OCI-LY7 (cell line): Measurements from ENCODE around the gene ZNF503. TPM values are rescaled to one million over a fixed set of nuclear protein-coding genes. Genes with fewer than 3 reads are reported as not detected.
A peak's percentile ranks its signal among the peaks of the same experiment; 100 is the strongest.

Experiments used
- BruUV-seq: library from RNA; stranded (reverse); fragments of 400-500 nt; replicated peaks from 2 replicates; lab custom pipeline; 2021; lab: Mats Ljungman, UMichigan
- CTCF ChIA-PET: fragments of 300-600 bp; sonication (Branson Sonifier 250); formaldehyde crosslinking; loops from one replicate; lab custom pipeline; 2022; ENCODE audit warnings: antibody characterized with exemption; ENCODE audit not compliant: unreplicated experiment; lab: Charles Lee
- POLR2A ChIA-PET: fragments of 300-600 bp; sonication (Branson Sonifier 250); formaldehyde crosslinking; loops from one replicate; lab custom pipeline; 2022; ENCODE audit warnings: antibody characterized with exemption; lab: Charles Lee
- DNase-seq: peaks from one replicate; pipeline ENCODE4 v3.0.0-alpha.2; 2015; ENCODE audit warnings: low spot score
- H2AFZ ChIP-seq: fragments of 200-600 bp; sonication (generic), shearing (Covaris generic); 2 replicates; pipeline ENCODE4 v1.6.1; 2014; ENCODE audit warnings: mild to moderate bottlenecking, antibody characterized with exemption, low read length, moderate library complexity
- H3K27ac ChIP-seq: fragments of 200-600 bp; sonication (generic); 2 replicates; pipeline ENCODE4 v1.5.1; 2014; ENCODE audit warnings: mixed run types, low read depth, mild to moderate bottlenecking, moderate library complexity, low read length, inconsistent platforms; ENCODE audit not compliant: poor library complexity, severe bottlenecking
- H3K36me3 ChIP-seq: fragments of 200-600 bp; sonication (generic); 2 replicates; pipeline ENCODE4 v1.6.1; 2014; ENCODE audit warnings: mild to moderate bottlenecking, antibody characterized with exemption, low read length, moderate library complexity, mixed read lengths; ENCODE audit not compliant: insufficient read depth
- H3K4me1 ChIP-seq: fragments of 200-600 bp; sonication (generic); 2 replicates; pipeline ENCODE4 v1.5.1; 2014; ENCODE audit warnings: mild to moderate bottlenecking, low read length; ENCODE audit not compliant: insufficient read depth, poor library complexity, severe bottlenecking
- H3K4me2 ChIP-seq: fragments of 200-600 bp; sonication (generic); 2 replicates; pipeline ENCODE4 v1.6.1; 2014; ENCODE audit warnings: mild to moderate bottlenecking, low read length
- H3K4me3 ChIP-seq: fragments of 200-600 bp; sonication (generic); 2 replicates; pipeline ENCODE4 v1.5.1; 2014; ENCODE audit warnings: mild to moderate bottlenecking, low read depth, low read length; ENCODE audit not compliant: poor library complexity, severe bottlenecking
- H3K79me2 ChIP-seq: fragments of 200-600 bp; sonication (generic); 2 replicates; pipeline ENCODE4 v1.6.1; 2016; ENCODE audit warnings: low read depth, mild to moderate bottlenecking, low read length, moderate library complexity, mixed read lengths; ENCODE audit not compliant: insufficient read depth
- H3K9me2 ChIP-seq: fragments of 200-600 bp; sonication (generic); 2 replicates; pipeline ENCODE4 v1.6.1; 2016; ENCODE audit warnings: mild to moderate bottlenecking, low read length, mixed read lengths; ENCODE audit not compliant: insufficient read depth
- H3K9me3 ChIP-seq: fragments of 200-600 bp; sonication (generic); 2 replicates; pipeline ENCODE4 v1.6.1; 2014; ENCODE audit warnings: mild to moderate bottlenecking, mixed run types, low read length, mixed read lengths
- H4K20me1 ChIP-seq: fragments of 200-600 bp; sonication (generic); 2 replicates; pipeline ENCODE4 v1.6.1; 2014; ENCODE audit warnings: mild to moderate bottlenecking, antibody characterized with exemption, low read length, moderate library complexity, mixed read lengths; ENCODE audit not compliant: insufficient read depth
- EZH2phosphoT487 ChIP-seq: fragments of 200-600 bp; sonication (generic); IDR thresholded peaks from 2 replicates; pipeline ENCODE4 v1.6.1; 2018; ENCODE audit warnings: low read depth, borderline replicate concordance, mild to moderate bottlenecking, mixed run types, antibody characterized with exemption, low read length, moderate library complexity, mixed read lengths
- intact Hi-C: fragments of 100-400 bp; cut with micrococcal nuclease; formaldehyde crosslinking; loops from one replicate; pipeline ENCODE4 v1.10.0; 2022; ENCODE audit not compliant: unreplicated experiment
- total RNA-seq, 2 experiments: library from RNA; depleted of rRNA in 1 of 2; stranded (reverse); fragments of >200 nt in 1 of 2; shearing (Covaris generic) in 1 of 2; gene quantifications; 2 replicates each; pipeline ENCODE4 v1.2.3, GENCODE V29; 2014 to 2022
- TF ChIP-seq, protein P1 (sequence below): fragments of 200-600 bp; sonication (generic); conservative IDR thresholded peaks from 2 replicates; pipeline ENCODE4 v1.5.1; 2014; ENCODE audit warnings: mild to moderate bottlenecking, antibody characterized with exemption, low read length, moderate library complexity, mixed read lengths

Gene ZNF503
- total RNA-seq, 2 experiments from 2014 or later = not detected

DNA sequence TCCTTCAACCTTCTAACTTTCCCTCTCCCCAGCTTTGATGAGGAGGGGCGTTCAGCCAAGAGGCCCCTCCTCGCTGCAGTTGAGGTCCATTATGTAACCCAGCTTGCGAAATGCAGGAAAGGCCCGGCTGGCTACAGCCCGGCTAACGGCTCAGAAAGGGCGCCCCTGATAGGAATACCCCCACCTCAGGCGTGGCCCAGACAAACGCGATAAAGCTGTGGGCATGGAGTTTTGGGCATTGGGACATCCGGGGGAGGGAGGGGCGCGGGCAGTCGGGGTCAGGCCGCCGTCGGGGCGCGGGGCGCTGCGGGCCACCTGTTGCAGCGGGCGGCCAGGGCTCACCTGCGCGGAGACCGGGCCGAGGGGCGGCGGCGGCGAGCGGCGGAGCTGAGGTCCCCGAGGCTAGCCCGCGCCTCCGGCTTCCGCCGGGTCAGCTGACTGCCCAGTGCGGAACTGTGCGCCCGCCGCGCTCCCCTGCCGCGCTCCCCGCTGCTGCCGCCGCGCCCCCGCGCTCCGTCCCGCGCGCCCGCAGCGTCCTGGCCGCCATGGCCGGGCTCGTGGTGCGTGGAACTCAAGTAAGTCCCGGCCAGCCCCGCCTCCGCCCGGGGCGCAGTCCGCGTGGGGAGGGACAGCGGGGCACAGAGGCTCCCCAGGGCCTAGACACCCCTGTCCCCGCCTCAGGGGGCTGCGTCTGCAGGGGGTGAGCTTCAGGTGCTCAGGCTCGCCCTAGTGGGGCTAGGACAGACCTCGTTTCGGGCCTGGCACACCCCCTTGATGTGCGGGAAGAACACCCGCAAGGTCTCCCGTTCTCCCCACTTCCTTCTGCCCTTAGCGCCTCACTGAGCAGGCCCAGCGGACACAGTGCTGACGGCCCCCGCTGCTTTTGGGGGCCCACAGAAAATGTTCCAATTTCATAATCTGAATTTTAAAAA is 29.9 kb upstream of the ZNF503 start, which contains the start of gene LRMDA:
LRMDA (plus strand) TSS at position 445 of the 932 bp plus-strand sequence.
- ChIA-PET CTCF (no interaction called here), POLR2A (no interaction called here)
- intact Hi-C loops = no loop called here
- Histone ChIP-seq H3K4me3 (no peak within 1 kb of the TSS), H3K36me3 (no peaks in the 10 kb centered on the region), H3K4me1 (no peaks in the 10 kb centered on the region), H3K79me2 (no peaks in the 10 kb centered on the region), H2AFZ (no peak within 1 kb of the TSS), H3K4me2 (no peak within 1 kb of the TSS), H3K9me2 (no peaks in the 10 kb centered on the region), H3K27ac (no peak within 1 kb of the TSS), H4K20me1 (no peaks in the 10 kb centered on the region), H3K9me3 (no peaks in the 10 kb centered on the region)
- BruUV-seq = no TSS peak
- no peak for TF ChIP-seq EZH2phosphoT487
- TF ChIP-seq, protein P1, sequence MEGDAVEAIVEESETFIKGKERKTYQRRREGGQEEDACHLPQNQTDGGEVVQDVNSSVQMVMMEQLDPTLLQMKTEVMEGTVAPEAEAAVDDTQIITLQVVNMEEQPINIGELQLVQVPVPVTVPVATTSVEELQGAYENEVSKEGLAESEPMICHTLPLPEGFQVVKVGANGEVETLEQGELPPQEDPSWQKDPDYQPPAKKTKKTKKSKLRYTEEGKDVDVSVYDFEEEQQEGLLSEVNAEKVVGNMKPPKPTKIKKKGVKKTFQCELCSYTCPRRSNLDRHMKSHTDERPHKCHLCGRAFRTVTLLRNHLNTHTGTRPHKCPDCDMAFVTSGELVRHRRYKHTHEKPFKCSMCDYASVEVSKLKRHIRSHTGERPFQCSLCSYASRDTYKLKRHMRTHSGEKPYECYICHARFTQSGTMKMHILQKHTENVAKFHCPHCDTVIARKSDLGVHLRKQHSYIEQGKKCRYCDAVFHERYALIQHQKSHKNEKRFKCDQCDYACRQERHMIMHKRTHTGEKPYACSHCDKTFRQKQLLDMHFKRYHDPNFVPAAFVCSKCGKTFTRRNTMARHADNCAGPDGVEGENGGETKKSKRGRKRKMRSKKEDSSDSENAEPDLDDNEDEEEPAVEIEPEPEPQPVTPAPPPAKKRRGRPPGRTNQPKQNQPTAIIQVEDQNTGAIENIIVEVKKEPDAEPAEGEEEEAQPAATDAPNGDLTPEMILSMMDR = no peak
- no peak for DNase-seq

DNA sequence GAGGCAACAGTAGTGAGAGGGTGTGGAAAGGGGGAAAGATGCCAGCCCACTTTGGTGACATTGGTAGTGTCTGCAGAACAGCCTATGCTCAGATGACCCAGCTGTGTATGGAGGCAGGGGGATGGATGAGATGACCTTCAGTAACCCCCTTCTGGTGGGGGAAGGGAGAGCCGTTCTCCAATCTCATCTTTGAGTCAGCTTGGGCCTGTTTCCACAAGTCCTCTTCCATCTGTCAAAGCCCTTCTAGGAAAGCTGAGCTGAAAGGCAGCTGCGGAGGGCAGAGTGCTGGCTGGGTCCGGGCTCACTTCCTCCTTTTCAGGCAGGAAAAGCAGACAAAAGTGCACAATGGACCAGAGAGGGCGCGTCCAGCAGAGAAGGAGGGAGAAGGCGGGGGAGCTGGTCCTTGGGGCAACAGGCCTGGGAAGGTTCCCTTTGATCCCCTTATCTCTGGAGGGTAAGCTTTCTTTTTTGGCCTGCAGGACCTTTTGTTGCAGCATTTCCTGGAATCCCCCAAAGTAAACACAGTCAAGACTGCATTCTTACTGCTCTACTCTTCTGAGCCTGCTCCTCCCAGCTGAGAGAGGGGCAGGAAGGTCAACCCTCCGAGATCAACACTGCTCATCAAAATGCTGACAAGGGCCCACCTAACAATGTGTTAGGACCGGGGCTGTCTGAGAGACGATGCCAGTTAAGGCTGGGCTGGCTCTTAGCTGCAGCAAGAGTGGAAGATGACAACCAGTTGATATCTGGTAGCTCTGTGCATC is 28.6 kb upstream of the ZNF503 start:
- Histone ChIP-seq H3K27ac (no peak overlapping the region), H3K79me2 (no peaks in the 10 kb centered on the region), H2AFZ (no peak overlapping the region), H3K9me2 (no peaks in the 10 kb centered on the region), H3K36me3 (no peaks in the 10 kb centered on the region), H3K4me1 (no peaks in the 10 kb centered on the region), H3K9me3 (no peaks in the 10 kb centered on the region), H3K4me3 (no peak overlapping the region), H4K20me1 (no peaks in the 10 kb centered on the region), H3K4me2 (no peak overlapping the region)
- TF ChIP-seq EZH2phosphoT487 = no peak
- TF ChIP-seq, protein P1 = no peak
- peak; percentile 8 for DNase-seq
- CTCF ChIA-PET = no interaction called here
- no TSS peak for BruUV-seq
- POLR2A ChIA-PET = interaction anchor here (0.6 kb wide), 1 partner anchor 11 kb away, joined by 3 read pairs; no protein-coding TSS in a partner anchor
- intact Hi-C loops = no loop called here
